CD4-positive, CD25-positive, alpha-beta regulatory T cell (primary cell): ENCODE results near the gene DDX42. TPM values are rescaled to one million over a fixed set of nuclear protein-coding genes. Genes with fewer than 3 reads are reported as not detected.

Experiments
- ATAC-seq, 2 donors: fragments of 150-1000 bp; cut with Tn5 transposase; one replicate each; pipeline ENCODE4 v1.10.0; 2021; ENCODE audit warnings: low read depth in 2 of 2, moderate number of reproducible peaks in 2 of 2, moderate library complexity in 1 of 2
- DNase-seq, 3 donors: peaks; one replicate each; pipeline versions ENCODE4 v3.0.0 to v3.0.0-alpha.2; 2012 to 2022; ENCODE audit warnings: mixed read lengths in 1 of 3
- H3K27ac ChIP-seq: one replicate; pipeline ENCODE4 v1.7.0; 2013; ENCODE audit warnings: mild to moderate bottlenecking, low read length; ENCODE audit not compliant: insufficient read depth, poor library complexity, severe bottlenecking
- H3K27me3 ChIP-seq: one replicate; pipeline ENCODE4 v1.7.0; 2013; ENCODE audit warnings: low read length; ENCODE audit not compliant: control insufficient read depth, insufficient read depth
- H3K36me3 ChIP-seq: one replicate; pipeline ENCODE4 v1.7.0; 2013; ENCODE audit warnings: mild to moderate bottlenecking, low read length, moderate library complexity; ENCODE audit not compliant: control insufficient read depth, insufficient read depth
- H3K4me1 ChIP-seq: 2 replicates; pipeline ENCODE4 v1.7.0; 2013; ENCODE audit warnings: mild to moderate bottlenecking, low read length; ENCODE audit not compliant: insufficient read depth, control insufficient read depth, poor library complexity, severe bottlenecking
- H3K4me3 ChIP-seq: one replicate; pipeline ENCODE4 v1.7.0; 2013; ENCODE audit warnings: low read depth, mild to moderate bottlenecking, low read length, moderate library complexity
- H3K9me3 ChIP-seq, 2 experiments: 1 replicate in 1 of 2; 2 replicates in 1 of 2; pipeline ENCODE4 v1.7.0; 2013; ENCODE audit warnings: low read length in 2 of 2, mild to moderate bottlenecking in 1 of 2, moderate library complexity in 1 of 2; ENCODE audit not compliant: control insufficient read depth in 2 of 2
- H3K27ac Mint-ChIP-seq, 3 donors: one replicate each; pipeline ENCODE4 v1.8.0; 2020 to 2022; ENCODE audit warnings: mild to moderate bottlenecking in 3 of 3, mixed read lengths in 3 of 3, moderate library complexity in 2 of 3
- H3K27me3 Mint-ChIP-seq: one replicate; pipeline ENCODE4 v1.8.0; 2022; ENCODE audit warnings: mild to moderate bottlenecking, mixed read lengths
- H3K36me3 Mint-ChIP-seq: one replicate; pipeline ENCODE4 v1.8.0; 2020; ENCODE audit warnings: mixed read lengths
- H3K4me1 Mint-ChIP-seq, 4 donors: one replicate each; pipeline ENCODE4 v1.8.0; 2020 to 2022; ENCODE audit warnings: mixed read lengths in 4 of 4, mild to moderate bottlenecking in 1 of 4
- H3K4me3 Mint-ChIP-seq, 4 donors: one replicate each; pipeline ENCODE4 v1.8.0; 2020 to 2022; ENCODE audit warnings: mild to moderate bottlenecking in 4 of 4, mixed read lengths in 4 of 4, moderate library complexity in 3 of 4
- H3K9me3 Mint-ChIP-seq, 7 donors: one replicate each; pipeline ENCODE4 v1.8.0; 2020 to 2022; ENCODE audit warnings: mixed read lengths in 7 of 7, mild to moderate bottlenecking in 3 of 7, moderate library complexity in 2 of 7
- polyA plus RNA-seq, 4 donors: library from polyadenylated mRNA; unstranded; fragments of 300-500 nt; fragmentation: Illumina TruSeq; gene quantifications; one replicate each; pipeline ENCODE4 v1.2.3, GENCODE V29; 2021
- total RNA-seq: library from RNA; stranded (reverse); gene quantifications from one replicate; pipeline ENCODE4 v1.2.3, GENCODE V29; 2022

Gene DDX42
- total and polyA plus RNA-seq, 5 donors from 2014 or later: 8.2 to 94.3 (median 14.6) TPM

DNA sequence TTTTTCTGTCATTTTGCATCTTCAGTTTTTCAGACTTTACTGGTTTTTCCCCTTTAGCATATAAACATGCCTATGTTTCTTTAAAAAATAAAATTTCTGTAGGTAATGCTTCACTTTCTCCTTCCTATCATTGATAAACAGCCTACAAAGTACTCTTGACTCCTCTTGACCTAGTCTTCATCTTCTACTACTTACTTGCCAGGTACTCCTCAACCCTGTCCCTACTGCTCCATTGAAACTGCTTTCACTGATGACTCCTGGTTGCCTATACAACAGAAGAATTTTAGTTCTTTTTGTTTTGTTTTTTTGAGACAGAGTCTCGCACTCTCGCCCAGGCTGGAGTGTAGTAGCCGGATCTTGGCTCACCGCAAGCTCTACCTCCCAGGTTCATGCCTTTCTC lies 7.0 kb downstream of the DDX42 start:
- H3K36me3 Mint-ChIP-seq: peaks cover 20% of the 10 kb centered on the region
- H3K9me3 Mint-ChIP-seq: no peaks in the 10 kb centered on the region
- ATAC-seq (no peak), DNase-seq (no peak)
- Histone ChIP-seq H3K27me3 (no peaks in the 10 kb centered on the region), H3K27ac (no peak overlapping the region), H3K4me1 (peaks cover 30% of the 10 kb centered on the region), H3K9me3 (no peaks in the 10 kb centered on the region), H3K4me3 (no peak overlapping the region), H3K36me3 (peaks cover 35% of the 10 kb centered on the region)
- H3K4me3 Mint-ChIP-seq: peak overlapping the region in 1 of 4 donors; percentile 42
- no peaks in the 10 kb centered on the region for H3K27me3 Mint-ChIP-seq
- H3K27ac Mint-ChIP-seq: peak overlapping the region in 1 of 3 donors; percentile 78
- peaks cover 21 to 91% (median 65%) of the 10 kb centered on the region in 4 donors for H3K4me1 Mint-ChIP-seq

- Histone ChIP-seq H3K27ac (no peak overlapping the region), H3K27me3 (no peaks in the 10 kb centered on the region), H3K36me3 (peaks cover 48% of the 10 kb centered on the region), H3K4me3 (no peak overlapping the region), H3K4me1 (peaks cover 8% of the 10 kb centered on the region), H3K9me3 (no peaks in the 10 kb centered on the region)
- no peak for DNase-seq
- Mint-ChIP-seq H3K27ac (peak overlapping the region in 2 of 3 donors; percentile 38 to 69), H3K27me3 (no peaks in the 10 kb centered on the region), H3K4me1 (peaks cover 17 to 68% (median 47%) of the 10 kb centered on the region in 4 donors), H3K4me3 (peak overlapping the region in 1 of 4 donors; percentile 1), H3K36me3 (peaks cover 18% of the 10 kb centered on the region), H3K9me3 (no peaks in the 10 kb centered on the region)
- no peak for ATAC-seq
Observed at GRCh38 chr17:63783522-63783921, 9.6 kb downstream of the DDX42 start.

DNA sequence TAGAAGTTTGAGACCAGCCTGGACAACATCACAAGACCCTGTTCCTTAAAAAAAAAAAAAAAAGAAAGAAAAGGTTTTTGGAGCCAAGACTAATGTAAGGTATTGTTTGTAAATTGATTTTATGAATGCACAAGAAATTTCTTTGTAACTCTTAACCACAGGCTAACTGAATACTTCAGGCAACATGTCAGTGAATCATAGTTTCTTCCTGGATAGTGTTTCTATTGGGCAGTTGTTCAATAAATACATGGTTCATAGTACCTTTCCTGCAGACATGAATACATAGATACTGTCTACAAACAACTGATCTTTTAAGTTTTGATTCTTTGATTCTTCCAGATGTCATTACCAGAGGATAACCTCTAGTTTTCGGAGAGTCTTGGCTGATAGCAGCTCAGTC lies 11.6 kb downstream of the DDX42 start:
- Histone ChIP-seq H3K27me3 (no peaks in the 10 kb centered on the region), H3K36me3 (peaks cover 51% of the 10 kb centered on the region), H3K4me3 (no peak overlapping the region), H3K4me1 (no peaks in the 10 kb centered on the region), H3K27ac (no peak overlapping the region), H3K9me3 (no peaks in the 10 kb centered on the region)
- Mint-ChIP-seq H3K36me3 (peaks cover 16% of the 10 kb centered on the region), H3K4me3 (no peak overlapping the region), H3K9me3 (no peaks in the 10 kb centered on the region), H3K27me3 (no peaks in the 10 kb centered on the region), H3K27ac (peak overlapping the region in 2 of 3 donors; percentile 47 to 58), H3K4me1 (peaks cover 12 to 53% (median 33%) of the 10 kb centered on the region in 4 donors)
- ATAC-seq (no peak), DNase-seq (no peak)

- H3K27me3 ChIP-seq: no peaks in the 10 kb centered on the region
- DNase-seq: no peak
- Mint-ChIP-seq H3K9me3 (no peaks in the 10 kb centered on the region), H3K27me3 (no peaks in the 10 kb centered on the region), H3K4me1 (peaks cover 12 to 50% (median 28%) of the 10 kb centered on the region in 4 donors), H3K36me3 (peaks cover 16% of the 10 kb centered on the region), H3K4me3 (no peak overlapping the region), H3K27ac (peak overlapping the region in 2 of 3 donors; percentile 14 to 58)
- H3K4me1 ChIP-seq: no peaks in the 10 kb centered on the region
- H3K9me3 ChIP-seq: no peaks in the 10 kb centered on the region
- peaks cover 49% of the 10 kb centered on the region for H3K36me3 ChIP-seq
- no peak for ATAC-seq
- H3K27ac ChIP-seq: no peak overlapping the region
- H3K4me3 ChIP-seq: no peak overlapping the region
Observed at GRCh38 chr17:63786117-63786516, 12.1 kb downstream of the DDX42 start.

- ATAC-seq (no peak), DNase-seq (no peak)
- no peak overlapping the region for H3K27ac Mint-ChIP-seq
- H3K27me3 ChIP-seq: no peaks in the 10 kb centered on the region
- H3K4me1 Mint-ChIP-seq: peaks cover 12 to 43% (median 25%) of the 10 kb centered on the region in 4 donors
- no peak overlapping the region for H3K4me3 Mint-ChIP-seq
- H3K27ac ChIP-seq: no peak overlapping the region
- H3K9me3 Mint-ChIP-seq: no peaks in the 10 kb centered on the region
- no peaks in the 10 kb centered on the region for H3K9me3 ChIP-seq
- H3K27me3 Mint-ChIP-seq: no peaks in the 10 kb centered on the region
- H3K4me3 ChIP-seq: no peak overlapping the region
- H3K4me1 ChIP-seq: no peaks in the 10 kb centered on the region
- H3K36me3 ChIP-seq: peaks cover 55% of the 10 kb centered on the region
- H3K36me3 Mint-ChIP-seq: peaks cover 13% of the 10 kb centered on the region
Observed at GRCh38 chr17:63786971-63787711, 13.2 kb downstream of the DDX42 start.

DNA sequence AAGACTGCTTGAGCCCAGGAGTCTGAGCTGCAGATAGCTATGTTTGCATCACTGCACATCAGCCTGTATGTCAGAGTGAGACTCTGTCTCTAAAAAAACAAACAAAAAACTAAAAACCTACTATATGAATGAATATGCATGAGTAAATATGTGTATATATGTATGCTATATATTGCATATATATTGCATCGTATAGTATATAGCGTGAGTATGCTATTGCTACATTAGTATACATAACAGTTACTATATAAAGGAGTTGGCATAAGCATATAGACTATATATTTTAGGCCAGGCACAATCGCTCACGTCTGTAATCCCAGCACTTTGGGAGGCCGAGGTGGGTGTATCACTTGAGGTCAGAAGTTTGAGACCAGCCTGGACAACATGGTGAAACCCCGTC lies 16.1 kb downstream of the DDX42 start:
- H3K4me1 Mint-ChIP-seq: peaks cover 7 to 23% (median 10%) of the 10 kb centered on the region in 4 donors
- Histone ChIP-seq H3K36me3 (peaks cover 73% of the 10 kb centered on the region), H3K9me3 (no peaks in the 10 kb centered on the region), H3K27ac (no peak overlapping the region), H3K27me3 (no peaks in the 10 kb centered on the region), H3K4me1 (no peaks in the 10 kb centered on the region), H3K4me3 (no peak overlapping the region)
- DNase-seq: no peak
- no peak for ATAC-seq
- H3K27me3 Mint-ChIP-seq: no peaks in the 10 kb centered on the region
- no peaks in the 10 kb centered on the region for H3K9me3 Mint-ChIP-seq
- no peak overlapping the region for H3K27ac Mint-ChIP-seq
- H3K36me3 Mint-ChIP-seq: peaks cover 20% of the 10 kb centered on the region
- peak overlapping the region in 1 of 4 donors; percentile 27 for H3K4me3 Mint-ChIP-seq

- peaks cover 2 to 14% (median 9%) of the 10 kb centered on the region in 4 donors for H3K4me1 Mint-ChIP-seq
- peak overlapping the region in 1 of 3 donors; percentile 14 for H3K27ac Mint-ChIP-seq
- peaks cover 23% of the 10 kb centered on the region for H3K36me3 Mint-ChIP-seq
Observed at GRCh38 chr17:63792055-63792729, 18.2 kb downstream of the DDX42 start.

More at GRCh38 chr17:63792055-63792729, 18.2 kb downstream of the DDX42 start:
- ATAC-seq (no peak), DNase-seq (no peak)
- Mint-ChIP-seq H3K27me3 (no peaks in the 10 kb centered on the region), H3K4me3 (no peak overlapping the region), H3K9me3 (no peaks in the 10 kb centered on the region)
- Histone ChIP-seq H3K27me3 (no peaks in the 10 kb centered on the region), H3K4me3 (no peak overlapping the region), H3K36me3 (peaks cover 80% of the 10 kb centered on the region), H3K27ac (no peak overlapping the region), H3K9me3 (no peaks in the 10 kb centered on the region), H3K4me1 (no peaks in the 10 kb centered on the region)
